RKO (cell line): ENCODE data around the gene KIR2DL1.
"Not testable (repeated sequence)": the region's sequence is repeated elsewhere in the genome, so short reads cannot be mapped to it uniquely, and the experiment has no call there.

Experiments
- DNase-seq: peaks from one replicate; pipeline ENCODE4 v3.0.0-alpha.2; 2016; ENCODE audit warnings: low spot score

Gene KIR2DL1

GRCh38 chr19:54771018-54771960, 1.7 kb downstream of the KIR2DL1 start:
- not testable (repeated sequence) for DNase-seq

DNA sequence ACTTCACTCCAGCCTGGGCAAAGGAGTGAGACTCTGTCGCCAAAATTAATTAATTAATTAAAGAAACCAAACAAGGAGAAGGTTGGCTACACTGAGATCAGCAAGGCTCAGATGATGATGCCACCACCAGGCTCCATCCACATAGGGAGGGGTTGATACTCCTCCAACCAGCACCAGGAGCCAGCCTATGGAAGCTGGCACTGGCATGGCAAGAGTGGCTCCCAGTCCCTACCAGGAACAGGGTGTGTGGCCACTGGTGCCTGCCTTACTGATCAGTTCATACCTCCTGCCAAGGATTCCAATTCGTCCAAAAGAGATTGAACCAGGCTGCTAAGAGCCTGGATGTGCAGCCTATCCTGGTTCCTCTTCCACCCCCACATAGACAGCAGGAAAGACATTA, 3.1 kb downstream of the KIR2DL1 start:
- not testable (repeated sequence) for DNase-seq

- DNase-seq: not testable (repeated sequence)
Measured at GRCh38 chr19:54775095-54775815, 5.7 kb downstream of the KIR2DL1 start.

DNA sequence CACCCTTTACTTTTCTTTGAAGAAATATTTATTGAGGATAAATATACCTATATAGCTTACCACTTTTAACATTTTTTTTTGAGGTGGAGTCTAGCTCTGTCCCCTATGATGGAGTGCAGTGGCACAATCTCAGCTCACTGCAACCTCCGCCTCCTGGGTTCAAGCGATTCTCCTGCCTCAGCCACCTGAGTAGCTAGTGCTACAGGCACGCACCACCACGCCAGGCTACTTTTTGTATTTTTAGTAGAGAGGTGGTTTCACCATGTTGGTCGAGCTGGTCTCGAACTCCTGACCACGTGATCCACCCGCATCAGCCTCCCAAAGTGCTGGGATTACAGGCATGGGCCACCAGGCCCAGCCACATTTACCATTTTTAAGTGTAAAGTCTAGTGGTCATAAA, 6.2 kb downstream of the KIR2DL1 start:
- DNase-seq: not testable (repeated sequence)

GRCh38 chr19:54777851-54778250, 8.3 kb downstream of the KIR2DL1 start:
- DNase-seq: not testable (repeated sequence)

- DNase-seq: not testable (repeated sequence)
Measured at GRCh38 chr19:54778896-54779295, 9.3 kb downstream of the KIR2DL1 start.

DNA sequence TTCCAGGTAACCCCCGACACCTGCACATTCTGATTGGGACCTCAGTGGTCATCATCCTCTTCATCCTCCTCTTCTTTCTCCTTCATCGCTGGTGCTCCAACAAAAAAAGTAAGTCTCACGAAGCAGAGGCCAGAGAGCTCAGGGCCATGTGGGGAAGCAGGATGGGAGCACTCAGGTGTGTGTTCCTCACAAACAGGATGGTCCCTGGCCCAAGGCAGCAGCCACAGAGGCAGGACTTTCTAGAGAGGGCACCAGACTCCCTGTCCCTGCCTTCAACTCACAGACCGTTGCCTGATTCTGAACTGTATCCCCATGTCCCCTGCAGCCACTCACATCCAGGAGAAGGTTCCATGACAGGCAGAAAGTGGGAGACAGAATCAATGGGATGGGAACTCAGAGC, 13.3 kb downstream of the KIR2DL1 start:
- DNase-seq: not testable (repeated sequence)

- not testable (repeated sequence) for DNase-seq
Measured at GRCh38 chr19:54786091-54786723, 16.6 kb downstream of the KIR2DL1 start.

GRCh38 chr19:54788154-54788553, 18.6 kb downstream of the KIR2DL1 start:
- DNase-seq: not testable (repeated sequence)

DNA sequence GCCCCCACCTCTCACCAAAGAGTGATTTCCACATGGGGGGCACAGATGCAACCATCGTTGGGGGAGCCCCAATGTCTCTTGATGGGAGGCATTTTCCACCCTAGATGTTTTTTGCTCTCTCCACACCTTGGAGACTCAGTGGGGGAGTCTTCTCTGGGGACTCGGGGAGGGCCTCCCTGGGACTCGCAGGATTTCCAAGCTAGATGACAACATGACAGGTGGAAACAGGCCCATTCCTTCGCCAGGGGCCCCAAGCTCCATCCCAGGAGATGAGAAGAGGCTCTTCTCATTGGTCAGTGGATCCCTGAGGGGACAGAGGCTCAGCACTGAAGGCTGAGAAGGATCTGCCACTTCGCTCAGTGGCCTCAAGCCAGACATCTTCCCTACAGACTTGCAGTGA, 21.1 kb downstream of the KIR2DL1 start:
- no peak for DNase-seq

DNA sequence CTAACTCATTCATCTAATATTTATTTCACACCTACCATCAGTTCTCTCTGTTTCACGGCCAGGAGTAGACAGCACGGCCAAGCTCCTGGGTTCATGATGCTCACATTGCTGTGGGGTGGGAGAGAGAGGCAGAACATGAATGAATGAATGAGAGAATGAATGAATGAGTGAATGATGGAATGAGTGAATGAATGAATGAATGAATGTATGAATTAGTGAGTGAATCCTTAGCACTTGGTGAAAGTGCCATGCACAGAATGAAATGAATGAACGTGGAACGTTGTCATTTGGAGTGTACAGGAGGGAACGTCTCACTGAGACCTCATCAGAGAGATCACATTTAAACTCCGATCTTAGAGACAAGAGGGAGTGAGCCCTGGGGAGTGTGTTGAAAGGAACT, 21.9 kb downstream of the KIR2DL1 start:
- DNase-seq: no peak

GRCh38 chr19:54792814-54793213, 23.2 kb downstream of the KIR2DL1 start:
- no peak for DNase-seq

GRCh38 chr19:54795758-54796157, 26.2 kb downstream of the KIR2DL1 start:
- DNase-seq: no peak

- no peak for DNase-seq
Measured at GRCh38 chr19:54803410-54803809, 33.8 kb downstream of the KIR2DL1 start, which contains the start of gene KIR2DL4. KIR2DL4 (plus strand) TSS chr19:54803610; CDS start chr19:54803652, 42 bp downstream.

DNA sequence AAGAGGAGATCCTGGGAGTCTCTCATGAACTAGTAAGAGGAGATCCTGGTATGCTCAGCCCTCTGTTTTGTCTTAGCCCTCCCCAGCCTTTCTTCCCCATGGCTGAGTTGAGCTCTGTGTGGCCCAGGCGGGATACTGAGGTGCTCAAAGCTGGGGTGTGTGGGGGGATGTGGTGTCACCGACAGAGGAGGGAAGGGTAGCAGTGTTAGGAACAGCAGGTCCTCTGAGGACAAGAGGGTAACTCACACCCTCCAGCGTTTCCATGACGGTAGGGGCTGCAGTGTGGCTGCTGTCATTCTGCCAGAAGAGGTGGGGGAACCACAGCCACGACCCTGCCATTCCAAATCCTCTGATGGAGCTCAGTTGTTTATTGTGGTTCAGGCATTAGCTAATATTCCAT, 34.5 kb downstream of the KIR2DL1 start:
- DNase-seq: no peak

- DNase-seq: no peak
Measured at GRCh38 chr19:54804571-54804970, 35.0 kb downstream of the KIR2DL1 start.

DNA sequence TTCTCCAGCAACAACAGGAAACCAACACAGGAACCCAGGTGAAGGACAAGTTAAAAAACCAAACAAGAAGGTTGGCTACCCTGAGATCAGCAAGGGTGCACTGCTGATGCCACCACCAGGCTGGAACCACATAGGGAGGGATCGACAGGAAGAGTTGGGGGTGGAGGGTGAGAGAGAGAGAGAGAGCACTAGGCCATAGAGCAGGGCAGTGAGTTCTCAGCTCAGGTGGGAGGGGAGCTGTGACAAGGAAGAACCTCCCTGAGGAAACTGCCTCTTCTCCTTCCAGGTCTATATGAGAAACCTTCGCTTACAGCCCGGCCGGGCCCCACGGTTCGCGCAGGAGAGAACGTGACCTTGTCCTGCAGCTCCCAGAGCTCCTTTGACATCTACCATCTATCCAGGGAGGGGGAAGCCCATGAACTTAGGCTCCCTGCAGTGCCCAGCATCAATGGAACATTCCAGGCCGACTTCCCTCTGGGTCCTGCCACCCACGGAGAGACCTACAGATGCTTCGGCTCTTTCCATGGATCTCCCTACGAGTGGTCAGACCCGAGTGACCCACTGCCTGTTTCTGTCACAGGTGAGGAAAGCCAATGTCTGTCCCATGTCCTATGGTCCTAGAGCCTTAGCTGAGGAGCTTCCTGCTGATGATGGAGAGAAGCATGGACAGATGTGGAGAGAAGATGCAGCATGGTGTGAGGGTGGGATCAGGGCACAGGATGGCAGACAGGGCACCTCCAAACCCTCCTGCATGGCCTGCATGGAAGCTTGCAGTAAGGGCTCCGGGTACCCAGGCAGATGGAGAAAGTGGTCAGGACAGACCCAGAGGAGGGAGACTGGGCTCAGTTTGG, 36.3 kb downstream of the KIR2DL1 start:
- DNase-seq: no peak

- DNase-seq: no peak
Measured at GRCh38 chr19:54806516-54806838, 36.9 kb downstream of the KIR2DL1 start.

DNA sequence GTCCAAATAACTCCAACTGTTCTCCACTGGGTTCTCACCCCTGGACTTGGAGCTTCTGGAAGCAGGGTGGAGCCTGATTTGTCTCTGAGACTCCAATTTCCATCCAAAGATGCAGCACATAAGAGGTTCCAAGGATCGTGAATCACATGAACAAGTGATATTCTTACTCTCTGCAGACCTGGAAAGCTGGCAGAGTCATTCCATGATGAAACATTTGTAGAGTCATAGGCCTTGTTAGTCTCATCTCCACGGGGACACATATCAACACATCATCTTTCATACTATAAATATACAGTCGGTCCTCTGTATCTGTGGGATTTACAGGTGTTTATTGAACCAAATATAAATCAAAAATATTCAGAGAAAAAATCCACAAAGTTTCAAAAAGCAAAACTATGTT, 45.0 kb downstream of the KIR2DL1 start:
- not testable (repeated sequence) for DNase-seq

DNA sequence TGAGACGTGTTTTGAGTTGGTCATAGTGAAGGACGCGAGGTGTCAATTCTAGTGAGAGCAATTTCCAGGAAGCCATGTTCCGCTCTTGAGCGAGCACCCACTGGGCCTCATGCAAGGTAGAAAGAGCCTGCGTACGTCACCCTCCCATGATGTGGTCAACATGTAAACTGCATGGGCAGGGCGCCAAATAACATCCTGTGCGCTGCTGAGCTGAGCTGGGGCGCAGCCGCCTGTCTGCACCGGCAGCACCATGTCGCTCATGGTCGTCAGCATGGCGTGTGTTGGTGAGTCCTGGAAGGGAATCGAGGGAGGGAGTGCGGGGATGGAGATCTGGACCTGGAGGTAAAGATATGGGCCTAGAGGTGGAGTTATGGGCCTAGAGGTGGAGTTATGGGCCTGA, 46.7 kb downstream of the KIR2DL1 start, which contains the start of gene KIR3DL1:
KIR3DL1 (plus strand) TSS at position 218 of the 400 bp plus-strand sequence.
- DNase-seq: not testable (repeated sequence)
